GM12874 (cell line): ENCODE measurements around the gene RBM44.

Experiments used
- TF ChIP-seq, protein P1 (sequence below): IDR thresholded peaks from 2 replicates; pipeline ENCODE4 v1.5.1; 2011; ENCODE audit warnings: low read depth, mild to moderate bottlenecking, control low read depth, low read length, moderate library complexity; ENCODE audit not compliant: insufficient read depth

RBM44 gene

DNA sequence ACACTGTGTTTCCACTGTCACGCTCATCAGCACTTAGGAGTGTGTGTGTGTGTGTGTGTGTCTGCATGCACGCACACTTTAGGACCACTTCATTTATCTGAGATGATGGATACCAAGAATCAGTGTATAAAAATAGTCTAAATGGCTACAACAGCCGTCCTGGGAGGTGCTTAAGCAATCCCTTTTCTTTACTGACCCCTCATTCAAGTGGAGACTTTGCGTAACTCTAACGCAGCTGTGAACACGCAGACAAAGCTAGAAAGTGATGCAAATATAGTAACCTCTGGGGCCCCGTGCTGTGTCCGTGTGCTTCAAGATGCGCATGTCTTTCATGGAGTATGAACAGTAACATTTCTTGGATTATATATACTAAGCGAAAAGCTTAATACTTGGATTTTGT, 40.4 kb upstream of the RBM44 start:
- TF ChIP-seq, protein P1, sequence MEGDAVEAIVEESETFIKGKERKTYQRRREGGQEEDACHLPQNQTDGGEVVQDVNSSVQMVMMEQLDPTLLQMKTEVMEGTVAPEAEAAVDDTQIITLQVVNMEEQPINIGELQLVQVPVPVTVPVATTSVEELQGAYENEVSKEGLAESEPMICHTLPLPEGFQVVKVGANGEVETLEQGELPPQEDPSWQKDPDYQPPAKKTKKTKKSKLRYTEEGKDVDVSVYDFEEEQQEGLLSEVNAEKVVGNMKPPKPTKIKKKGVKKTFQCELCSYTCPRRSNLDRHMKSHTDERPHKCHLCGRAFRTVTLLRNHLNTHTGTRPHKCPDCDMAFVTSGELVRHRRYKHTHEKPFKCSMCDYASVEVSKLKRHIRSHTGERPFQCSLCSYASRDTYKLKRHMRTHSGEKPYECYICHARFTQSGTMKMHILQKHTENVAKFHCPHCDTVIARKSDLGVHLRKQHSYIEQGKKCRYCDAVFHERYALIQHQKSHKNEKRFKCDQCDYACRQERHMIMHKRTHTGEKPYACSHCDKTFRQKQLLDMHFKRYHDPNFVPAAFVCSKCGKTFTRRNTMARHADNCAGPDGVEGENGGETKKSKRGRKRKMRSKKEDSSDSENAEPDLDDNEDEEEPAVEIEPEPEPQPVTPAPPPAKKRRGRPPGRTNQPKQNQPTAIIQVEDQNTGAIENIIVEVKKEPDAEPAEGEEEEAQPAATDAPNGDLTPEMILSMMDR: no peak

DNA sequence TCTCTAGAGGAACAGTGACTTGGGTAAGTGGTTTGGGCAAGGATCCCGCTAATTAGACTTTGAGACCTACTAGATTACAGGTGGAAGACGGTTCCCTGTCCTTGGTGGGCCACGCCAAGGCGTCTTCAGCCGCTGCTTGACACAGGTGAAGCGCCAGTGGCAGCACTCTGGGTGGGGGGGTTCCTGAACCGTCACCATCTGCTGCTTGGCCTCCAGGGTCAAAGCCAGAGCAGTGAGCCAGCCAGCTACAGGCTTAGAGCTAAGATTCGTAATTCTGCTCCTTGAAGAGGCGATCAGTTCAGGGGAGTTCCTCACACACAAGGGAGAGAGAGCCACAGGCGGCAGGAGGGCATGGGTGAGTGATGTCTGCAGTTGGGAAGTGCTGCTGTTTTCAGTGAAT, 39.4 kb upstream of the RBM44 start:
- TF ChIP-seq, protein P1: no peak

DNA sequence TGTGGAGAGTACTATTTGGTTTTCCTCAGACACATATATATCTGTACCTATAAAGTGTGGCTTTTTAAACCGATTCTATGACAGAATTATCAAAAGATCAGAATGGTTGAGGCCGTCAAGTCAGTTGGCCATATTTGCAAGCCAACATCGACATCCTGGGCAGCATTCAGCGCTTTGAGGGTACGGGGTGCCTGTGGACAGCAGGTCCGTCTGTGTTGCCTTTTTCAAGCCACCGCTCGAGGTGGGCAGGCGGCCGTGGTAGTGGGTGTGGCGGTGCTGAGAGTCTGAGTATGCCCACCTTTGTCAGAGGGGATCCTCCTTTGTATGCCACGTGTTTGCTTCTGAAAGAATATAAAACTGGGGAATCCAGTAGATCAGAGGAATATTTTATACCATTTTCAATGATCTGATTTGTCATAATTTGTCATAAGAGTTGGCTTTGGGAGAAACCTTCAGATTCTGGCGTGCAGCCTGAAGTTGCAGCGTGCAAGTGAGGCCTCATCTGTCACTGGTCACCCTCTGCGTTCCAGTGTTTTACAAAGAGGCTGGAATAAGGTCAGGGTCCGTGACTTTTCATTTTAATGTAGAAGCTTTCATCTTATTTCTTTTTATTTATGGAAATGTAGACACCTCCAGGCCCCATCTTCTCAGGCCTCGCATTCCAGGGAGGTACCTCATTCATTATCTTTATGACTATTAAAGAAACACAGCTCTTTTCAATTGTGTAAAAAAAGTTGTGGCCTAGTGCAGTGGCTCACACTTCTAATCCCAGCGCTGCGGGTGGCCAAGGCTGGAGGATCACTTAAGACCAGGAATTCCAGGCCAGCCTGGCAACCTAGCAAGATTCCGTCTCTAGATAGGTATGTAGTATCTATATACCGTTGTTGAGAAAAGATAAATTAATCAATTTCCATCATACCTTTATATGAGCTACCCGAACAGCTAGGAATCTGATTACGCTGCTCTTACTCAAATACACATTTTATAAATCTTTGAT, 37.8 kb upstream of the RBM44 start:
- TF ChIP-seq, protein P1: no peak

GRCh38 chr2:237763812-237764211, 34.8 kb upstream of the RBM44 start:
- TF ChIP-seq, protein P1: no peak

DNA sequence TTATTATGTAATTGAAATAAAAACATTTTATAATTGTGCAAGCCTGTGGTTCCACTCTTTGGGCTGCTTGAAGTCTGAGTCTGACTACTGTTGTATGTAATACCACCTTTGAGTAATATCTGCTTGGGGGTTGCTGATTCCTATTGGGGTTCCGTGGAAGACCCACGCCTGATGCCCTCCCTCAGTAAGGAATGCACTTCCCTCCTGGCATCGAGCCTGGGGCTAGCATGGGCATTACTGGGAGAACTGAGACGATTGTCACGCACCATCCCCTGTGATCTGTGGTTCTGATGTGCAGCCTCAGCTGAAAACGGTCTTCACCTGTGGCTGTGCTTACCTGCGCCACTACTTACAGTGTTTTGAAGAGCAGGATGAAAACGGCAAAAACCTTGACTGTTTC, 32.7 kb upstream of the RBM44 start:
- TF ChIP-seq, protein P1: no peak

DNA sequence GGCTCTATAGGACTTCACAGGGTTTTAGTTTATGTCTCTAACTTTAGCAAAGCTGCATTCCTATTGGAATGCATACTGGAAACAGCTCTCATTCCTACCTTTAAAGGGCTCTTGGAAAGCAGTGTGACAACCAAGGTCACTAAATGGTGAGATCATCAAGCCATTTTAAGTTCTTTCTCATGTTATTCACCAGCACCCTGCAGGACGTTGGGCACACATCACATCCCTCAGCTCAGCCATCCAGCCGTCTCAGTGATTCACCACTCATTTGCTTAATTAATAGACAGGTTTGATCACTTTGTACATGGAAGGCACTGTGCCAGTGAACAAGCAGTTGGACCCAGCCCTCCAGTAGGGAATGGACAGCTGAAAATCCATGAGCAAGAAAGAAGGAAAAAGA, 32.2 kb upstream of the RBM44 start:
- TF ChIP-seq, protein P1: no peak

DNA sequence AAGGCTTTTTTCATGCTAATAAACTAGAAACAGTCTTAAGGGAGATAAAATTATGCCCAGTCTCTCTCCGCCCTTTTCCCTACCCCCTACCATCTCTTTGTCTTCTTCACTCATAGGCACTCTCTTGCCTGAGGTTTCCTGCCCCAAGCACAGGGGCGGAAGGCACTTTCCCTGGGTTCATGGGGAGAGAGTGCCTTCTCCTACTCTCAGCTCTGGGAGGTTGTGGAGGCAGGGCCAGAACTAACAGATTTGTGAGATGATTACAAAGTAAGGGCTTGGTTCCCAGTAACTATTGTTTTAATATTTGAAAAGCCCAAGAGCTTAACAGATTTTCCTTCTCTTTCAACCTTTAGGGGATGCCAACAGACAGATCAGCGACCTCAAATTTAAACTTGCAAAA, 26.1 kb upstream of the RBM44 start:
- TF ChIP-seq, protein P1: no peak
